ENCODE data around the gene RAB40B.
A peak's percentile ranks its signal among the peaks of the same experiment; 100 is the strongest.

RAB40B gene

DNA sequence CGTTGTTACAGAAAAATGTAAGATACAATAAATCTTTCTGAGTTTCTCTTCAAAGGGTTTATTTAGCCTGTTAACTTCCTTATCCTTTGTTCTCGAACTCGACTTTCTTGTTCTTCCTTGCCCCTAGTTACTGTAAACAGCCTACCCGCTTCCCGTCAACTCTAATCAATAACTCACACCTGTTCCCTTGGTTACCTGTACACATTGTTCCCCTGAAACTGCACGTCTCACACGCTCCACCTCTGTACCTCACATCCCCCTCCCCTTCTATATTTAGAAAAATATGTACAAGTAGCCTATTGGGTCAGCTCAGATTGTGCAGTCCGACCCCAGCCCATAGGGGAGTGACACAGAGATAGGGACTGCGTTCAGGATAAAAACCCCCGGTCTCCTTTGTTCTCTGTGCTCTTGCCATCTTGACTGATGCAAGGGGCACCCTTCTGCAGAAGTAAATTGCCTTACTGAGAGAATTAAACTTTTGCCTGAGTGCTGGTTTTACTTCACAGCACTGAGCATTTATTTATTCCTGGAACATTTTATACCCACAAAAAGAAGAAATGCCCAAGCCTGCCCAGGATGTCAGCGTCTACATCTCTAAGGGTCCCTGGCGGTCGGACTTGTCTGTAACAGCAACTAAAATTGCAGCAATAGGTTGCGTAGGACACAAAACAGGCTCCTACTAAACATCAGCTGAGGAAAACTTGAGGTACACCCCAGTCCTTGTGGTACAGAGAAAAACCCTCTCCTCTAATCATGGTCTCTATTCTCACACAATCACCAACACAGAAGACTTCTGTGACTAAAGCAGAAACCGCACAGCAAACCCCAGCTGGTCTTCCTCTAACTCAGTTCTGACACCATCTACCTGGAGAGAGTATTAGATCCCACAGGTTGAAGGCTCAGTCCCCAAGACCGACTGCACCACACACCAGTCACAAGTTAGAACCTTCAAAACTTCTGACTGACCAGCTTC lies 61.6 kb downstream of the RAB40B start:
- H3K4me3 ChIP-seq (ENCODE audit: low read depth, low read length), result peak overlapping the region; percentile 36; the same call in 1 of the 2 replicates
- DNase-seq (ENCODE audit: low read depth), result peak; percentile 58
- TF ChIP-seq, protein P1, sequence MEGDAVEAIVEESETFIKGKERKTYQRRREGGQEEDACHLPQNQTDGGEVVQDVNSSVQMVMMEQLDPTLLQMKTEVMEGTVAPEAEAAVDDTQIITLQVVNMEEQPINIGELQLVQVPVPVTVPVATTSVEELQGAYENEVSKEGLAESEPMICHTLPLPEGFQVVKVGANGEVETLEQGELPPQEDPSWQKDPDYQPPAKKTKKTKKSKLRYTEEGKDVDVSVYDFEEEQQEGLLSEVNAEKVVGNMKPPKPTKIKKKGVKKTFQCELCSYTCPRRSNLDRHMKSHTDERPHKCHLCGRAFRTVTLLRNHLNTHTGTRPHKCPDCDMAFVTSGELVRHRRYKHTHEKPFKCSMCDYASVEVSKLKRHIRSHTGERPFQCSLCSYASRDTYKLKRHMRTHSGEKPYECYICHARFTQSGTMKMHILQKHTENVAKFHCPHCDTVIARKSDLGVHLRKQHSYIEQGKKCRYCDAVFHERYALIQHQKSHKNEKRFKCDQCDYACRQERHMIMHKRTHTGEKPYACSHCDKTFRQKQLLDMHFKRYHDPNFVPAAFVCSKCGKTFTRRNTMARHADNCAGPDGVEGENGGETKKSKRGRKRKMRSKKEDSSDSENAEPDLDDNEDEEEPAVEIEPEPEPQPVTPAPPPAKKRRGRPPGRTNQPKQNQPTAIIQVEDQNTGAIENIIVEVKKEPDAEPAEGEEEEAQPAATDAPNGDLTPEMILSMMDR (IDR thresholded peaks at IDR 0.05; ENCODE audit: control insufficient read depth, extremely low read depth, insufficient read depth), result no peak

DNA sequence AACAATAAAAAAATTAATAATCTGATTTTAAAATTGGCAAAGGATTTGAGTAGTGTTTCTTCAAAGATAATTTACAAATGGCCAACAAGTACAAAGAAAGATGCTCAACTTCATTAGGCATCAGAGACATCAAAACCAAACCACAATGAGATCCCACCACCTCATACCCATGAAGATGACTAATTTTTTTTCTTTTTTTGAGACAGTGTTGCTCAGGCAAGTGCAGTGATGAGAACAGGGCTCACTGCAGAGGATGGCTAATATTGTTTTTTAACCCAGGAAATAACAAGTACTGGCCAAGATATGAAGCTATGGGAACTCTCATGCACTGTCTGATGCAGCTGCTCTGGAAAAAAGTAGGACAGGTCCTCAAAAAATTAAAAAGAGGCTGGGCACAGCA lies 65.2 kb downstream of the RAB40B start:
- DNase-seq (ENCODE audit: low read depth), result no peak
- TF ChIP-seq, protein P1 (IDR thresholded peaks at IDR 0.05; ENCODE audit: control insufficient read depth, extremely low read depth, insufficient read depth), result no peak

DNA sequence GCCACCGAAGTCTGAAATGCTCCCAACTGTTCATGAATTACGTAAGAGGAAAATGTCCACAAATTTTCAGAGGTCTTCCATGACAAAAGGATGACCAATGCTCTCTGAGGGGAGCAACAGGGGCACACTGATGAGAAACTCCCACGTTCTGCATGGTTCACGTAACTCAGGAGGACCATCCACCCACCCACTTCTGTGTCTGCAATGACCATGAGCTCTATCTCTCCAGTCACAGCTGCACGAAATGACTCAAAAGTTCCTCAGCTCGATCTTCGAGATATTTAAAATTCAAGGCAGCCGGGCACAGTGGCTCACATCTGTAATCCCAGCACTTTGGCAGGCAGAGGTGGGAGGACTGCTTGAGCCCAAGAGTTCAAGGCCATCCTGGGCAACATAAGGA lies 66.0 kb downstream of the RAB40B start:
- TF ChIP-seq, protein P1 (IDR thresholded peaks at IDR 0.05; ENCODE audit: control insufficient read depth, extremely low read depth, insufficient read depth), result no peak
- H3K4me3 ChIP-seq (ENCODE audit: low read depth, low read length), result no peak overlapping the region
- DNase-seq (ENCODE audit: low read depth), result no peak

More for the DNA sequence above, 65.2 kb downstream of the RAB40B start:
- H3K4me3 ChIP-seq (ENCODE audit: low read depth, low read length), result no peak overlapping the region

DNA sequence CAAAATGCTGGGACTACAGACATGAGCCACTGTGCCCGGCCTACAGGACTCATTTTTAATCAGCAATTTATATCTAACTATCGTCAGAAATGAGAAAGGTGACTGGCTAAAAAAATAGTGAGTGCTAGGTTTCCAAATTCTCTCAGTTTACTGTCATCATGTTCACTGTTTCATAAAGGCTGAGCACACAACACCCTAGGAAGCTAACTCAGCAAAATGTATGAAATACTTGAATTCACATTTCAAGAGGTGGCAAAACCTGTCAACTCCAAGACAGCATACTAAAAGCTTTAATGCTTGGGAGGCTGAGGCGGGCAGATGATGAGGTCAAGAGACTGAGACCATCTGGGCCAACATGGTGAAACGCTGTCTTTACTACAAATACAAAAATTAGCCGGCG lies 67.0 kb downstream of the RAB40B start:
- no peak overlapping the region for H3K4me3 ChIP-seq (ENCODE audit: low read depth, low read length)
- DNase-seq (ENCODE audit: low read depth), result no peak
- TF ChIP-seq, protein P1 (IDR thresholded peaks at IDR 0.05; ENCODE audit: control insufficient read depth, extremely low read depth, insufficient read depth), result no peak

DNA sequence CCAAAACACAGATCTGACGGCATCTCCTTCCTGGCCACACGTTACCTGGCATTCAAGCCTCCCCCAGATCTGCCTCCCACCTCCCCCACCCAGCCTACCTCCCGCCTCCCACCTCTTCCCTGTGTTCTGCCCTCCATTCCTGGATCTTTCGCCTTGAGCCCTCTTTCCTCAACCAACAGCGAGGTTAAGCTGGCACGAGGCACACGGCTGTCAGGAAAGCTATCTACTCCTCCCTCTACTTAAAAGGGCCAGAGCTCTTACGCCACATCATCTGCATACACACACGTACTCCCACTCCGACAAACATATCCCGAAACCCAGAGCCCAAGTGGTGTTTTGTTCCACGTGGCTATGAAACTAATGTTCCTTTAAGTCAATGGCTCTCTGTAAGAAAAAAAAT lies 68.3 kb downstream of the RAB40B start:
- DNase-seq (ENCODE audit: low read depth), result no peak
- TF ChIP-seq, protein P1 (IDR thresholded peaks at IDR 0.05; ENCODE audit: control insufficient read depth, extremely low read depth, insufficient read depth), result no peak
- H3K4me3 ChIP-seq (ENCODE audit: low read depth, low read length), result no peak overlapping the region

DNA sequence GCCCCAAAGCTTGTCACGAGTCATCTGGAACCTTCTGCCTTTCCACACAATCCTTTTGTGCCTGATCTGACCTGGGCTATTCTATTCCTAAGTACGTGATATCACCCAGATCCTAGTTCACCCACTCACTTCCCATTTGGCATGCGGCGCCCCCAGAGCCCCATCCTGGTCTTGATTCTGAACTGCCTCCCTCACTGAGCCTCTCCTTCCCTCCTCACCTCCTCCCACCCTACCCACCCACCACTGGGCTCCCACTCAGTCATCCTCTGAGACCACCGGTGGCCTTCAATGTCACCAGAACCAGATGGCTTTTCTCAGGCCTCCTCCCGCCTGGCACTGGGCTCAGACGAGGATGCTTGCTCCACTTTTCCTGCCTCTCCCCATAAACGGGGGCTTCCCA lies 68.8 kb downstream of the RAB40B start:
- TF ChIP-seq, protein P1 (IDR thresholded peaks at IDR 0.05; ENCODE audit: control insufficient read depth, extremely low read depth, insufficient read depth), result no peak
- no peak overlapping the region for H3K4me3 ChIP-seq (ENCODE audit: low read depth, low read length)
- DNase-seq (ENCODE audit: low read depth), result no peak
